GM13976 (cell line): Measurements from ENCODE around the gene CASP9.

Experiments
- DNase-seq: peaks from one replicate; pipeline ENCODE4 v3.0.0; 2012; ENCODE audit warnings: low spot score
- CTCF ChIP-seq: IDR thresholded peaks from 2 replicates; pipeline ENCODE4 v1.5.1; 2012; ENCODE audit warnings: borderline replicate concordance, mild to moderate bottlenecking; ENCODE audit not compliant: insufficient read depth; ENCODE audit errors: extremely low read depth, missing control alignments, control extremely low read depth
- in situ Hi-C: fragments of 300-500 bp; cut with MboI; formaldehyde crosslinking; loops from one replicate; pipeline ENCODE4 v1.12.0; 2022; ENCODE audit warnings: low sequenced_read_pairs, mixed read lengths, inconsistent platforms; ENCODE audit not compliant: unreplicated experiment

CASP9 gene

GRCh38 chr1:15457585-15457984, 66.4 kb downstream of the CASP9 start:
- DNase-seq = no peak
- no peak for TF ChIP-seq CTCF
- in situ Hi-C loops = no loop called here

GRCh38 chr1:15456313-15456954, 67.6 kb downstream of the CASP9 start, which contains the start of gene CELA2A:
Gene CELA2A (plus strand): TSS chr1:15456732. CDS start chr1:15456754, 22 bp downstream.
- no peak for DNase-seq
- no peak for TF ChIP-seq CTCF
- in situ Hi-C loops = no loop called here

GRCh38 chr1:15455522-15455921, 68.5 kb downstream of the CASP9 start:
- no peak for DNase-seq
- in situ Hi-C loops = no loop called here
- TF ChIP-seq CTCF = no peak

GRCh38 chr1:15454256-15454655, 69.8 kb downstream of the CASP9 start:
- no peak for DNase-seq
- no peak for TF ChIP-seq CTCF
- in situ Hi-C loops = no loop called here

- in situ Hi-C loops = no loop called here
- no peak for TF ChIP-seq CTCF
- no peak for DNase-seq
Measured at GRCh38 chr1:15453734-15454133, 70.3 kb downstream of the CASP9 start.

DNA sequence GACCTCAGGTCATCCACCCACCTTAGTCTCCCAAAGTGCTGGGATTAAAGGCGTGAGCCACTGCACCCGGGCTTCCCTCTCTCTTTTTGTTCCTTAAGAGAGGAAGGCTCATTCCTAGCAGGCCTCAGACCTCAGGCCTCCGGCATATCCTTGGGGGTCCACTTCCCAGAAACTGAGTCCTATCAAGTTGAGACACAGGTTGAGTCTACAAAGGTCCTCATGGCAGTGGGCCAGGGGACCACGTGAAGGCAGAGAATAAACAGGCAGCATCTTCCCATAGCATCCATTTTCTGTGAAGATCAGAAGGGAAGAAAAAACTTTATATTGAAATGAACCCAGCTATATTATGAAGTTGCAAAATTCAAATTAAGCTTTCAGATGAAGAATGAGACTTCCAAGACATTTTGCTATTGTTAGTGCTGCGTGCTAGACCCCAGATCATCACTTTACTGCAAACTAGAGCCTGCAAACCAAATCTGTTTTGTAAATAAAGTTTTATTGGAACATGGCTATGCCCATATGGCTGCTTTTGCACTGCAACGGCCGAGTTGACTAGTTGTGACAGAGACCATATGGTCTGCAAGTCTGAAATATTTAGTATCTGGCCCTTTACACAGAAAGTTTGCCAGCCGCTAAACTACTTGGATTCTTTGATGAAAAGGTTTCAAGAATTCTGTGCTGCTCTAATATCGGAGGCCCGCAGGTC, 71.0 kb downstream of the CASP9 start:
- TF ChIP-seq CTCF = no peak
- no peak for DNase-seq
- in situ Hi-C loops = no loop called here
